ENCODE measurements around the gene PDHB. TPM values are rescaled to one million over a fixed set of nuclear protein-coding genes. Genes with fewer than 3 reads are reported as not detected.

Gene PDHB
- 84.5 TPM for total RNA-seq (2013)
- 100 to 1,000 TPM in 2 of 3 donors, 10 to 100 TPM in 1; 30.5 to 125 (median 112) TPM for polyA plus RNA-seq
- polyA minus RNA-seq = 24.7 and 72.6 TPM in 2 replicates
- 10.8 to 45.4 (median 24.5) reads per million in 11 experiments for total RNA-seq

DNA sequence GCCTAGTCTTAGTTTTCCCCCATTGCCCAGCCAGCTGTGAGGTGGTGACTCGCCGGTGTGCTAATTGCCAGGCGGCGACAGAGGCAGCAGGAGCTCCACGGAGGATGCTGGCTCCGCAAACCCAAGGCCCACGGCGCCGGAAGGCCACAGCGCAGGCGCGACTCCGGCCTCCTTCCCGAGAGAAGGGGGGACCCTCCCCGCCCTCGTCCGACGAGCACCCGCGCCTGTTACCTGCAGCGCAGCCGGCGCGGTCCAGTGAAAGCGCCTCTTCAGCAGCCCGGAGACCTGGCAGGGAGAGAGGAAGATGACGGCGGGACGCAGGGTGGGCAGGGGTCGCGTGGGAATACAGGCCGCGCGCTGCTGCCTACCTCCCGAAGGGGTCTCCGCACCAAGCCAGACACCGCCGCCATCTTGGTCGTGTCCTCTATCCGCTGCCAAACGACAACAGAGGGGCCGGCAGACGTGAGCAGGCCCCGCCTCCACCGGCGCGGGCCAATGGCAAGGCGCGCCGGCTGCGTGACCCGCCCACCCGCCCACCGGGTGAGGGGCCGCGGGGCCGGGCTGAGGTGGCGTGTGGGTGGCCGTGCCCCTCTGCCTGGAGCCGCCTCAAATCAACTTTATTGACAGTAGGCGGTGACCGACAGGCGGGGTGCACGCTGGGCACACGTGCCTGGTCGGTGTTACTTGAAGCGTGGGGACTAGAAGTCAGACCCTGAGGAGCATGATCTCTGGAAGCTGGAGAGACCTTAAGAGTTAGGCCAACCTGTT, at the start of gene PDHB:
TSS of gene PDHB (minus strand) at position 433 of the 768 bp plus-strand sequence. CDS start at position 410, 23 bp downstream.
- peak; percentile 82 to 84 (median 84) for DNase-seq
- Histone ChIP-seq H3K27ac (ENCODE audit: low read depth in 1 of 2, low read length in 2 of 2) (peak within 1 kb of the TSS; percentile 74 to 91), H3K9ac (ENCODE audit: insufficient read depth, low read length, poor library complexity, severe bottlenecking) (peak within 1 kb of the TSS; percentile 82), H4K20me1 (ENCODE audit: insufficient read depth, low read length) (peaks cover 16% of the 10 kb centered on the region), H3K27me3 (ENCODE audit: control insufficient read depth in 2 of 2, insufficient read depth in 2 of 2, low read length in 2 of 2) (no peaks in the 10 kb centered on the region), H2AFZ (ENCODE audit: insufficient read depth, low read depth, low read length, poor library complexity, severe bottlenecking) (peak within 1 kb of the TSS; percentile 96), H3K79me2 (ENCODE audit: insufficient read depth, low read length) (peaks cover 25% of the 10 kb centered on the region), H3K4me3 (replicated peaks in 1 of 3; ENCODE audit: low read depth in 2 of 3, low read length in 3 of 3) (peak within 1 kb of the TSS; percentile 93 to 98 (median 96)), H3K4me2 (replicated peaks; ENCODE audit: extremely low read depth, low read length, poor library complexity, severe bottlenecking) (peak within 1 kb of the TSS; percentile 87), H3K9me3 (replicated peaks in 1 of 2; ENCODE audit: control insufficient read depth in 1 of 2, insufficient read depth in 1 of 2, low read length in 2 of 2) (no peaks in the 10 kb centered on the region), H3K36me3 (replicated peaks in 1 of 2; ENCODE audit: control insufficient read depth in 1 of 2, insufficient read depth in 2 of 2, low read length in 2 of 2) (peaks cover 36% of the 10 kb centered on the region in 2 donors), H3K4me1 (ENCODE audit: control insufficient read depth in 1 of 2, insufficient read depth in 2 of 2, low read length in 2 of 2) (peaks cover 15 to 18% of the 10 kb centered on the region in 2 donors)
- Mint-ChIP-seq H3K4me1 (peaks cover 19% of the 10 kb centered on the region), H3K27ac (peak within 1 kb of the TSS; percentile 87 to 96 (median 94)), H3K36me3 (peaks cover 31 to 35% of the 10 kb centered on the region in 2 donors), H3K27me3 (ENCODE audit: low read depth in 3 of 3) (peaks cover 0 to 1% (median 0%) of the 10 kb centered on the region in 3 donors), H3K9me3 (no peaks in the 10 kb centered on the region), H3K4me3 (peak within 1 kb of the TSS; percentile 88 to 94)
- TF ChIP-seq, protein P1, sequence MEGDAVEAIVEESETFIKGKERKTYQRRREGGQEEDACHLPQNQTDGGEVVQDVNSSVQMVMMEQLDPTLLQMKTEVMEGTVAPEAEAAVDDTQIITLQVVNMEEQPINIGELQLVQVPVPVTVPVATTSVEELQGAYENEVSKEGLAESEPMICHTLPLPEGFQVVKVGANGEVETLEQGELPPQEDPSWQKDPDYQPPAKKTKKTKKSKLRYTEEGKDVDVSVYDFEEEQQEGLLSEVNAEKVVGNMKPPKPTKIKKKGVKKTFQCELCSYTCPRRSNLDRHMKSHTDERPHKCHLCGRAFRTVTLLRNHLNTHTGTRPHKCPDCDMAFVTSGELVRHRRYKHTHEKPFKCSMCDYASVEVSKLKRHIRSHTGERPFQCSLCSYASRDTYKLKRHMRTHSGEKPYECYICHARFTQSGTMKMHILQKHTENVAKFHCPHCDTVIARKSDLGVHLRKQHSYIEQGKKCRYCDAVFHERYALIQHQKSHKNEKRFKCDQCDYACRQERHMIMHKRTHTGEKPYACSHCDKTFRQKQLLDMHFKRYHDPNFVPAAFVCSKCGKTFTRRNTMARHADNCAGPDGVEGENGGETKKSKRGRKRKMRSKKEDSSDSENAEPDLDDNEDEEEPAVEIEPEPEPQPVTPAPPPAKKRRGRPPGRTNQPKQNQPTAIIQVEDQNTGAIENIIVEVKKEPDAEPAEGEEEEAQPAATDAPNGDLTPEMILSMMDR (IDR thresholded peaks at IDR 0.05) = no peak
- under 1% methylated on average over 64 of the region's 67 CpGs for WGBS (ENCODE audit: insufficient coverage)
- intact Hi-C loops (cut with micrococcal nuclease) = loop anchor here (5.0 to 10.0 kb wide), 3 partner anchors 34 to 101 kb away; partner anchors contain the start of genes ACOX2 (in 1 of the 2) and KCTD6 (in 1 of the 2)

DNA sequence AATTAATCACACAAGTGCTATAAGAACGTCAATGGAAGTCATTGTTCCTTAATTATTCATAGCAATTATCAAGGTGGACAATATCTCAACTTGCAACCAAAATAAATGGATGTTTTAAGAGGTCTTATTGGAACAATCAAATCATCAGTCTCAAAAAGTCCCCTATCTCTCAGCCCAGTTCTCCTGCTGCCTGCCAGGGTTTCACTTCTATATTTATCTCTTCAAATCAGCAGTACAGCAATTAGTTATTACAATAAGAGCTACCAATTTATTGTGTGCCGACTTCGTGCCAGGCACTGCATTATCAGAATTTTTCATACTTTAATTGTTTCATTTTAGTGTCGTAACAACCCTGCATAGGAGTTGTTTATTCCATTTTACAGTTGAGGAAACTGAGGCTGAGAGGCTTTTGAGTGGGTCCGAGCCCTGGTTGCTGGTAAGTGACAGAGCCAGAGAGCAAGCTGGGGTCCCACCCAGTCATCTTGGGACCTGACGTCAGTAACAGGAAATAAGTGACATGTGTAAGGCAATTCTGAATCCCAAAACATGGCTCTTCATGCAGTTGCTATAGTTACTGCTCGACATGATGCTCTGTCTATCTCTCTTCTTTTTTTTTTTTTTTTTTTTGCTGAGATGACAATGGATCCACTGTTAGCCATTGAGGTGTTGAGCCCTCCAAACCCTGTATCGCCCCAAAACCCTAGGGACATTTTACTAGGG, 49.4 kb upstream of the PDHB start:
- Histone ChIP-seq H2AFZ (ENCODE audit: insufficient read depth, low read depth, low read length, poor library complexity, severe bottlenecking) (no peak overlapping the region), H3K79me2 (ENCODE audit: insufficient read depth, low read length) (peaks cover 70% of the 10 kb centered on the region), H3K4me1 (ENCODE audit: control insufficient read depth in 1 of 2, insufficient read depth in 2 of 2, low read length in 2 of 2) (peaks cover 89 to 98% of the 10 kb centered on the region in 2 donors), H3K9ac (ENCODE audit: insufficient read depth, low read length, poor library complexity, severe bottlenecking) (no peak overlapping the region), H3K4me3 (replicated peaks in 1 of 3; ENCODE audit: low read depth in 2 of 3, low read length in 3 of 3) (peak overlapping the region in 1 of 3 experiments; percentile 4), H4K20me1 (ENCODE audit: insufficient read depth, low read length) (no peaks in the 10 kb centered on the region), H3K27ac (ENCODE audit: low read depth in 1 of 2, low read length in 2 of 2) (peak overlapping the region; percentile 39 to 91), H3K27me3 (ENCODE audit: control insufficient read depth in 2 of 2, insufficient read depth in 2 of 2, low read length in 2 of 2) (no peaks in the 10 kb centered on the region), H3K9me3 (replicated peaks in 1 of 2; ENCODE audit: control insufficient read depth in 1 of 2, insufficient read depth in 1 of 2, low read length in 2 of 2) (no peaks in the 10 kb centered on the region), H3K4me2 (replicated peaks; ENCODE audit: extremely low read depth, low read length, poor library complexity, severe bottlenecking) (peak overlapping the region; percentile 34), H3K36me3 (replicated peaks in 1 of 2; ENCODE audit: control insufficient read depth in 1 of 2, insufficient read depth in 2 of 2, low read length in 2 of 2) (no peaks in the 10 kb centered on the region)
- Mint-ChIP-seq H3K27ac (peak overlapping the region; percentile 91 to 97 (median 96)), H3K36me3 (peaks cover 7 to 10% of the 10 kb centered on the region in 2 donors), H3K27me3 (ENCODE audit: low read depth in 3 of 3) (peaks cover 0 to 2% (median 1%) of the 10 kb centered on the region in 3 donors), H3K4me3 (no peak overlapping the region), H3K4me1 (peaks cover 89% of the 10 kb centered on the region), H3K9me3 (peaks cover 0 to 6% (median 1%) of the 10 kb centered on the region in 7 donors)
- peak; percentile 46 to 63 (median 61) for DNase-seq
- TF ChIP-seq, protein P1 (IDR thresholded peaks at IDR 0.05) = no peak
- intact Hi-C loops (cut with micrococcal nuclease) = loop anchor here in 1 of 2 donors (1.0 kb wide), 1 partner anchor 10 kb away; no protein-coding TSS in a partner anchor
- WGBS (ENCODE audit: insufficient coverage) = 46% methylated on average over 2 of the region's 8 CpGs
